ENCODE data around the gene LTN1. TPM values are rescaled to one million over a fixed set of nuclear protein-coding genes. Genes with fewer than 3 reads are reported as not detected.

LTN1 gene
- total and polyA plus RNA-seq, 9 donors = 13.8 to 25.6 (median 20.3) TPM

DNA sequence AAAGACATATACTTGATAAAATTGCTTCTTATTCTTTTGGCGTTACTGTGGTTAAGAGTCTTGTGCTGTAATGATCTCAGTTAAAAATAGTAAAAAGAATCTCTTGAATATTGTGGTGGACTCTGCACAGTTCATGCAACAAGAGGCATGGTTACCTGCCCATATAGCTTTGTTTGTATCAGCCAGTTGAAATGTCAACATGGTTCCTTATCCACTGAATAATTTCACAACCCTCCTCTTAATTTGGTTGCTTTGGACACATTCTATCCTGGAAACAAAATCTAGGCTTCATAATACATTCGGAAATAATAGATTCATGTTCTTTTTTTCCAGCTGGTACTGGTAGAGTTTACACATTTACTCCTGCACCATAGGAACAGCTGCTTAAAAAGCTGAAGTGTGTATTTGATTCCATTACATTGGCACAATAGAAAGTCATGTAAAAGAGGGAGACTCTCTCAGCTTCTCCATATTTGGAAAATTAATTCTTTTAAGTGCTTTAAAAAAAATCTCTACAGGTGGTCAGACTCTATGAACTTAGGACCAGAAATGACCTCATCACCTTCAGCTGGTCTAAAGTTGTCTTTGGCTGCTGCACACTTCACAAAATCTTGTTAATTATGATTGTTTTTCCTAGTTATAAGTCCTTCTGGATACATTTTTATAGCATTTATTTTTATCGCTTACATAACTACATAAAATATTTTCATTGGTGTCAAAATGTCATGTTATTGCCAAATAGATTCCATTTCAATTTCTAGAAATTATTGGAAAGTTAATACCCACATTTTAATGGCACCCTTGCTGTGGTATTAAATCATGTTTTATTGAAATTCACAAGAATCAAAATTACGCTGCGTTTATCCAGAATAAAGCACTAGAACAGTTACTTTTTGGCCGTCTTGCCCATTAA, 100.2 kb downstream of the LTN1 start:
- H3K27ac ChIP-seq (ENCODE audit: low read length) = no peak overlapping the region
- no peaks in the 10 kb centered on the region for H3K9me3 ChIP-seq (replicated peaks; ENCODE audit: control insufficient read depth, low read depth, low read length)
- peak; percentile 5 for DNase-seq
- H3K36me3 ChIP-seq (ENCODE audit: control insufficient read depth, insufficient read depth, low read length) = no peaks in the 10 kb centered on the region
- H3K4me1 ChIP-seq (ENCODE audit: control insufficient read depth, insufficient read depth, low read length) = no peaks in the 10 kb centered on the region
- no CpG with 5 or more reads among the region's 6 CpGs for WGBS (ENCODE audit: insufficient coverage)
- peaks cover 4% of the 10 kb centered on the region for H3K27me3 ChIP-seq (ENCODE audit: control insufficient read depth, insufficient read depth, low read length)
- no peak overlapping the region for H3K4me3 ChIP-seq (ENCODE audit: low read length)

DNA sequence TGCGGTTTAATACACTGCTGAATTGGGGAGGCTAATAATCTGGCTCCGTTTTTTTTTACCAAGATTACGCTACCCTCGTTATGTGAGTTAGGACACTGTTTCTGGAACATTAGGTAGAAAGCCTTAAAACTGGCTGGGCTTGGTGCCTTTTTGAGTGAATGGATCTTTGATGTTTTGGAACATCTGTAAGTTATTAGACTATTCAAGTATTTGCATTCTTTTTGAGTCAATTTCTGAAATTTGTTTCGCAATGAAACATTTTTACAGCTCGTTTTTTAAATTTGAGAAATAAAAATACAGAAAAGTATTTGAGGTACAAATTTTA, 106.9 kb downstream of the LTN1 start:
- Histone ChIP-seq H3K4me1 (ENCODE audit: control insufficient read depth, insufficient read depth, low read length) (no peaks in the 10 kb centered on the region), H3K27ac (ENCODE audit: low read length) (peak overlapping the region; percentile 98), H3K36me3 (ENCODE audit: control insufficient read depth, insufficient read depth, low read length) (peaks cover 10% of the 10 kb centered on the region), H3K4me3 (ENCODE audit: low read length) (no peak overlapping the region), H3K9me3 (replicated peaks; ENCODE audit: control insufficient read depth, low read depth, low read length) (no peaks in the 10 kb centered on the region), H3K27me3 (ENCODE audit: control insufficient read depth, insufficient read depth, low read length) (no peaks in the 10 kb centered on the region)
- DNase-seq = peak; percentile 85
- WGBS (ENCODE audit: insufficient coverage) = no CpG with 5 or more reads among the region's 6 CpGs

DNA sequence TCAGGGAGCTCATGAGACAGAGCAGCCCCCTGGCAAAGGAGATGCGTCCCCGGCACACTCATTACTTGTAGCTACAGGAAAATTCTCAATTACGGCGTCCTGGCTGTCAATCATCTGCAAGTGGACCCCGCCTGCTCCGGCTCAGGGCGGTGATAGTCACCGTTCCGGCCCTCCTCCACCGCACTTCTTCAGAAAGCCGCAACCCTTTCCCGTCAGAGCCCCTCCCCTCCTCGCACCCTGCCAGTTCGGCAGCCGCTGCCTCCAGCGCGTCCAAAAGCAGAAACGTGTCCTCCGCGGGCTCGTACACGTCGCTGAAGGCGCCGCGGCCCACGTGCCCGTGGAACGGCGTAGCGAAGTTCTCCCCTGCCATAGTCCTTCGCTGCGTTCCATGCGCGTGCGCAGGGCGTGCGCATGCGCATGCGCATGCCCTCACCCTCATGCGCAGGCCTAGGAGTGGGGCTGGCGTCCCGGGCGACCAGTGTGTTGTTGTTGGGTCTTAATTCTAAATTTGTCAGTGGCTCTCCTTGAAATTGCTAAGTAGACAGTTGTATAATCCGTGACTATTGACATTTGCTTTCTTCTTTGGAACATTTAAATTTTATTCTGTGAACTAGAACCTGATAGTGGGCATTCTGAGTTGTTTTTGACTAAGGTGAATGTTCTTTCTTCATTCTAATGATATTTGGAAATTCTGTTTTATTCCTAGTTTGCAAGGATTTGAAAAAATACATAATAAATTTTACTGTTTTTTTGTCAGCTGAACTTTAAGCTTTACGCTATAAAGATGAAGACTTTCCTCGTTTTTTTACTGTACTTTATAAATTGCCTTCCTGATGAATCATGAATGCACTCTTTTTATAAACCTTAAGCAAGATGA, 107.5 kb downstream of the LTN1 start:
- H3K36me3 ChIP-seq (ENCODE audit: control insufficient read depth, insufficient read depth, low read length) = peaks cover 10% of the 10 kb centered on the region
- H3K4me1 ChIP-seq (ENCODE audit: control insufficient read depth, insufficient read depth, low read length) = no peaks in the 10 kb centered on the region
- under 1% methylated on average over 39 of the region's 47 CpGs for WGBS (ENCODE audit: insufficient coverage)
- peak overlapping the region; percentile 84 for H3K4me3 ChIP-seq (ENCODE audit: low read length)
- peak overlapping the region; percentile 98 for H3K27ac ChIP-seq (ENCODE audit: low read length)
- peak; percentile 97 for DNase-seq
- H3K27me3 ChIP-seq (ENCODE audit: control insufficient read depth, insufficient read depth, low read length) = no peaks in the 10 kb centered on the region
- no peaks in the 10 kb centered on the region for H3K9me3 ChIP-seq (replicated peaks; ENCODE audit: control insufficient read depth, low read depth, low read length)

DNA sequence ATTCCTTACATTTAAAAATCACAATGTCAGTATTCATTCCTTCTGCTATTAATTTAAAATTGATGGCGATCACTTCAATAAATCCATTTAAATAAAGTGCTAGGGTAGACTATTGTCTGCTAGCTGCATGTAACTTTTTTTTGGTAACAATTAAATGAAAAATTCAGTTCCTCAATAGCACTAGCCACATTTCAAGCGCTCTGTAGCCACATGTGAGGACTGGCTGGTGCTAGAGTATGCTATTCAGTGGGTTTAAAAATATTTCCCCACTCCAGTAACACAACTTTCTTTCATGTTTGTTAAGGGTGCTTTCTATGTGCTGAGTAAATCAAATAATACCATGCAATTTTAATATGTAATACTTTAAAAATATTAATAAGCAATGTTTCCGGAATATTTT, 108.2 kb downstream of the LTN1 start:
- peak overlapping the region; percentile 84 for H3K4me3 ChIP-seq (ENCODE audit: low read length)
- H3K27me3 ChIP-seq (ENCODE audit: control insufficient read depth, insufficient read depth, low read length) = no peaks in the 10 kb centered on the region
- no peaks in the 10 kb centered on the region for H3K4me1 ChIP-seq (ENCODE audit: control insufficient read depth, insufficient read depth, low read length)
- WGBS (ENCODE audit: insufficient coverage) = no CpG with 5 or more reads among the region's 3 CpGs
- H3K9me3 ChIP-seq (replicated peaks; ENCODE audit: control insufficient read depth, low read depth, low read length) = no peaks in the 10 kb centered on the region
- DNase-seq = no peak
- H3K36me3 ChIP-seq (ENCODE audit: control insufficient read depth, insufficient read depth, low read length) = peaks cover 10% of the 10 kb centered on the region
- H3K27ac ChIP-seq (ENCODE audit: low read length) = peak overlapping the region; percentile 98

DNA sequence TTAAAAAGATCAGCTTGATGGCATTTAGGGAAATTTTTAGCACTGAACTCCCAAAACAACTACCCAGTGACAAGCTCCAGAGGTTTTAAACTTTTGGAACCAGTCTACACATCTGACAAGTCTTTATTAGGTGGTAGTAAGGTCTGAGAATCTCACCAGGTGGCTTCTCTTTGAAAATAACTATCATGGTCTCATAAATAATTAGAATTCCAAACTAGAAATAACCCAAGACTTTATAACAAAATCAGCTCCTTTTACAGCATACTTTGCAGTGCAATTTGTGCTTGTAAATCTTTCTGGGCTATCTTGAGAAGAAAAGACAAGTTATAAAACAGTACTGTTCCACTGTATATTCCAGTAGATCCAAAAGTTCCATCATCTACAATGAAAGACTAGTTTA, 108.7 kb downstream of the LTN1 start:
- Histone ChIP-seq H3K27me3 (ENCODE audit: control insufficient read depth, insufficient read depth, low read length) (no peaks in the 10 kb centered on the region), H3K4me1 (ENCODE audit: control insufficient read depth, insufficient read depth, low read length) (no peaks in the 10 kb centered on the region), H3K27ac (ENCODE audit: low read length) (peak overlapping the region; percentile 98), H3K4me3 (ENCODE audit: low read length) (no peak overlapping the region), H3K9me3 (replicated peaks; ENCODE audit: control insufficient read depth, low read depth, low read length) (no peaks in the 10 kb centered on the region), H3K36me3 (ENCODE audit: control insufficient read depth, insufficient read depth, low read length) (peaks cover 12% of the 10 kb centered on the region)
- DNase-seq = peak; percentile 4

DNA sequence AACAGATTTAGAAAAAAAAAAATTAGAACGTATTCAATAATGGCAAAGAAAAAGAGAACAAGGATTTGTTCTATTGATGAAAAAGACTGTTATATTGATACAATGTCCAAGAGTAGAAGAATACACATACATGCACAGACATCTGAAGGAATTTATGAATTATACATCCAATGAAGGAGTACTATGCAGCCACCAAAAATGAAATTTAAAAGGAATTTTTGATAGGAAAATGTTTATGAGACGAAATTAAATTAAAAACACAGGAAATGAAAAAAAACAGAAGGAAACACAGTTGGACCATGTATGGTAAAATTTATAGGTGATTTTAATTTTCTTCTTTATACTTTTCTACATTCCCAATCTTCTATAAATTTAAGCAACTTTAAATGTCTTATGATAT, 110.3 kb downstream of the LTN1 start:
- H3K27ac ChIP-seq (ENCODE audit: low read length) = no peak overlapping the region
- no peaks in the 10 kb centered on the region for H3K4me1 ChIP-seq (ENCODE audit: control insufficient read depth, insufficient read depth, low read length)
- no CpG with 5 or more reads among the region's 2 CpGs for WGBS (ENCODE audit: insufficient coverage)
- no peaks in the 10 kb centered on the region for H3K27me3 ChIP-seq (ENCODE audit: control insufficient read depth, insufficient read depth, low read length)
- no peak overlapping the region for H3K4me3 ChIP-seq (ENCODE audit: low read length)
- H3K36me3 ChIP-seq (ENCODE audit: control insufficient read depth, insufficient read depth, low read length) = peaks cover 12% of the 10 kb centered on the region
- DNase-seq = no peak
- H3K9me3 ChIP-seq (replicated peaks; ENCODE audit: control insufficient read depth, low read depth, low read length) = no peaks in the 10 kb centered on the region

Other genes starting within 250 kb of the LTN1 start
- gene RWDD2B, start 26.5 kb upstream of the LTN1 start, total RNA-seq = 21.9 TPM
- gene RWDD2B, start 26.5 kb upstream of the LTN1 start, polyA plus RNA-seq (ENCODE audit: insufficient read depth in 1 of 8, insufficient read length in 8 of 8, low replicate concordance in 1 of 8) = 10 to 100 TPM; 17.0 to 25.9 (median 19.5) TPM
- 41.2 TPM for gene USP16, start 31.8 kb upstream of the LTN1 start, total RNA-seq
- gene USP16, start 31.8 kb upstream of the LTN1 start, polyA plus RNA-seq (ENCODE audit: insufficient read depth in 1 of 8, insufficient read length in 8 of 8, low replicate concordance in 1 of 8) = 10 to 100 TPM; 32.2 to 46.9 (median 42.5) TPM
- gene CCT8, start 80.8 kb upstream of the LTN1 start, total RNA-seq = 117 TPM
- gene CCT8, start 80.8 kb upstream of the LTN1 start, polyA plus RNA-seq (ENCODE audit: insufficient read depth in 1 of 8, insufficient read length in 8 of 8, low replicate concordance in 1 of 8) = 100 to 1,000 TPM; 147 to 181 (median 166) TPM
- gene MAP3K7CL, start 137.8 kb upstream of the LTN1 start, total RNA-seq = 53.5 TPM
- gene MAP3K7CL, start 137.8 kb upstream of the LTN1 start, polyA plus RNA-seq (ENCODE audit: insufficient read depth in 1 of 8, insufficient read length in 8 of 8, low replicate concordance in 1 of 8) = 10 to 100 TPM; 57.2 to 84.9 (median 76.1) TPM

All from muscle of leg (tissue), 11 donors.